Ascending aorta (tissue), 2 donors: ENCODE data around the gene PPP3CB. TPM values are rescaled to one million over a fixed set of nuclear protein-coding genes. Genes with fewer than 3 reads are reported as not detected.

ENCODE experiments used
- DNase-seq, 2 donors: peaks; one replicate each; pipeline ENCODE4 v3.0.0-alpha.2; 2019; ENCODE audit warnings: low spot score in 2 of 2
- H3K27ac ChIP-seq, 2 donors: fragments of 200-600 bp; sonication (generic); one replicate each; pipeline ENCODE4 v1.5.1; 2016 to 2017; ENCODE audit warnings: mild to moderate bottlenecking in 1 of 2
- H3K27me3 ChIP-seq: fragments of 200-600 bp; sonication (generic); one replicate; pipeline ENCODE4 v1.5.1; 2017
- H3K36me3 ChIP-seq, 2 donors: fragments of 200-600 bp; sonication (generic); one replicate each; pipeline ENCODE4 v1.5.1; 2016
- H3K4me1 ChIP-seq, 2 donors: fragments of 200-600 bp; sonication (generic); one replicate each; pipeline ENCODE4 v1.5.1; 2016 to 2017; ENCODE audit warnings: mild to moderate bottlenecking in 1 of 2
- H3K4me3 ChIP-seq, 2 donors: fragments of 200-600 bp; sonication (generic); one replicate each; pipeline ENCODE4 v1.5.1; 2016 to 2017; ENCODE audit warnings: mild to moderate bottlenecking in 1 of 2
- H3K9me3 ChIP-seq, 2 donors: fragments of 200-600 bp; sonication (generic); one replicate each; pipeline ENCODE4 v1.5.1; 2016
- intact Hi-C: fragments of 100-400 bp; cut with DNase I; formaldehyde crosslinking; loops from one replicate; pipeline ENCODE4 v1.15.1; 2023
- total RNA-seq: library from RNA; depleted of rRNA; stranded (reverse); fragments of >200 nt; gene quantifications from one replicate; pipeline ENCODE4 v1.1.0, GENCODE V29; 2016
- TF ChIP-seq, protein P1 (sequence below), 3 experiments: fragments of 200-600 bp in 2 of 3; fragments of 450-650 bp in 1 of 3; sonication (generic) in 2 of 3; IDR thresholded peaks; one replicate each; pipeline ENCODE4 v1.5.1; 2016 to 2019; ENCODE audit warnings: antibody characterized with exemption in 3 of 3, mild to moderate bottlenecking in 1 of 3, moderate library complexity in 1 of 3

PPP3CB gene
- total RNA-seq, 1 donor from 2014 or later = 23.0 TPM

DNA sequence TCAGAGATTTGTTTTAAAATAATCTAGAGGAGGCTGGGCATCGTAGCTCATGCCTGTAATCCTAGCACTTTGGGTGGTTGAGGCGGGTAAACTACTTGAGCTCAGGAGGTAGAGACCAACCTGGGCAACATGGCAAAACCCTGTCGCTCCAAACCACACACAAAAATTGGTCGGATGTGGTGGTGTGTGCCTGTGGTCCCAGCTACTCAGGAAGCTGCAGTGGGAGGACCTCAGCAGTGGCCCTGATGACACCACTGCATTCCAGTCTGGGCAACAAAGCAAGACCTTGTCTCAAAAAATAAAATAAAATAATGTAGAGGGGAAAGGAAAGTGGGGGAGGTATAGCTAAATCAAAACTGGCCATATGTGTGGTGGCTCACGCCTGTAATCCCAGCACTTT is 13.9 kb upstream of the PPP3CB start:
- Histone ChIP-seq H3K4me3 (no peak overlapping the region), H3K4me1 (no peaks in the 10 kb centered on the region), H3K27me3 (no peaks in the 10 kb centered on the region), H3K9me3 (no peaks in the 10 kb centered on the region), H3K27ac (no peak overlapping the region), H3K36me3 (peaks cover 0 to 22% of the 10 kb centered on the region in 2 donors)
- intact Hi-C loops = no loop called here
- no peak for DNase-seq
- TF ChIP-seq, protein P1, sequence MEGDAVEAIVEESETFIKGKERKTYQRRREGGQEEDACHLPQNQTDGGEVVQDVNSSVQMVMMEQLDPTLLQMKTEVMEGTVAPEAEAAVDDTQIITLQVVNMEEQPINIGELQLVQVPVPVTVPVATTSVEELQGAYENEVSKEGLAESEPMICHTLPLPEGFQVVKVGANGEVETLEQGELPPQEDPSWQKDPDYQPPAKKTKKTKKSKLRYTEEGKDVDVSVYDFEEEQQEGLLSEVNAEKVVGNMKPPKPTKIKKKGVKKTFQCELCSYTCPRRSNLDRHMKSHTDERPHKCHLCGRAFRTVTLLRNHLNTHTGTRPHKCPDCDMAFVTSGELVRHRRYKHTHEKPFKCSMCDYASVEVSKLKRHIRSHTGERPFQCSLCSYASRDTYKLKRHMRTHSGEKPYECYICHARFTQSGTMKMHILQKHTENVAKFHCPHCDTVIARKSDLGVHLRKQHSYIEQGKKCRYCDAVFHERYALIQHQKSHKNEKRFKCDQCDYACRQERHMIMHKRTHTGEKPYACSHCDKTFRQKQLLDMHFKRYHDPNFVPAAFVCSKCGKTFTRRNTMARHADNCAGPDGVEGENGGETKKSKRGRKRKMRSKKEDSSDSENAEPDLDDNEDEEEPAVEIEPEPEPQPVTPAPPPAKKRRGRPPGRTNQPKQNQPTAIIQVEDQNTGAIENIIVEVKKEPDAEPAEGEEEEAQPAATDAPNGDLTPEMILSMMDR (IDR thresholded peaks at IDR 0.05) = no peak

DNA sequence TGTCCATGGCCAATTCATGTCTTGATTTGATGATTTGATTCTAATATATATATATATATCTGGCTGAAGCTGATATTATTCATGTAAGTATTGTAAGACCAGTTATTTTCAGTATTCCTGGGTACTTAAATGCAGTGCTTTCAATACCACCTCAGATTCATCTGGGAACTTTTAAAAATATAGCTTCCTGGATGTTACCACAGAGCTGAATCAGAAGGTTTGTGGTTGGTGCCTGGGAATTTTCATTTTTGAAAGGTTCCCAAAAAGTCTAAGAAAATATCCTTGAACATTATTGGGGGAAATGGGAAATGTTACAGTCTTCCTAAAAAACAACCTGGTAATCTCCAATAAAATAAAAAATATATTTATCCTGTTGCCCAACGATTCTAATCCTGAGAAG is 10.7 kb upstream of the PPP3CB start:
- TF ChIP-seq, protein P1 (IDR thresholded peaks at IDR 0.05) = no peak
- Histone ChIP-seq H3K4me1 (no peaks in the 10 kb centered on the region), H3K36me3 (peaks cover 9 to 25% of the 10 kb centered on the region in 2 donors), H3K9me3 (no peaks in the 10 kb centered on the region), H3K4me3 (no peak overlapping the region), H3K27me3 (no peaks in the 10 kb centered on the region), H3K27ac (no peak overlapping the region)
- DNase-seq = no peak
- intact Hi-C loops = no loop called here

DNA sequence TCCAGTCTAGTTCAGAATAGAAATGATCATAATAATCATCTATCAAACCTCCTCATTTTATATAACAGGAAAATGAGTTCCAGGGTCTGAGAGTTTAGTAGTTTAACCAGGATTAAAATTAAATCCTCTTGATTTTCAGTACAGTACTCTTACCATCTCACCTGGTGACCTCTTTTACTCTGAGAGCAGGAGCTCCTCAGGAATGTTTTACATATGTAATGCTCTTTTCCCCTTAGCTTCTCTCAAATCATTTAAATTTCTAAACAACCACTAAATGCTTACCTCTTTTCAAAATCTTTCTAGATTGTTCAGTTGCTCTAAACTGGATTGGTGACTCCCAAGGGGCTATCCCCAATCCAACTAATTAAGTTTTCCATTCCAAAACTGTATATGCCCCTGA is 10.2 kb upstream of the PPP3CB start:
- H3K4me1 ChIP-seq = no peaks in the 10 kb centered on the region
- intact Hi-C loops = no loop called here
- TF ChIP-seq, protein P1 (IDR thresholded peaks at IDR 0.05) = no peak
- no peak overlapping the region for H3K27ac ChIP-seq
- no peak for DNase-seq
- no peaks in the 10 kb centered on the region for H3K27me3 ChIP-seq
- H3K9me3 ChIP-seq = no peaks in the 10 kb centered on the region
- peaks cover 9 to 25% of the 10 kb centered on the region in 2 donors for H3K36me3 ChIP-seq
- H3K4me3 ChIP-seq = no peak overlapping the region

DNA sequence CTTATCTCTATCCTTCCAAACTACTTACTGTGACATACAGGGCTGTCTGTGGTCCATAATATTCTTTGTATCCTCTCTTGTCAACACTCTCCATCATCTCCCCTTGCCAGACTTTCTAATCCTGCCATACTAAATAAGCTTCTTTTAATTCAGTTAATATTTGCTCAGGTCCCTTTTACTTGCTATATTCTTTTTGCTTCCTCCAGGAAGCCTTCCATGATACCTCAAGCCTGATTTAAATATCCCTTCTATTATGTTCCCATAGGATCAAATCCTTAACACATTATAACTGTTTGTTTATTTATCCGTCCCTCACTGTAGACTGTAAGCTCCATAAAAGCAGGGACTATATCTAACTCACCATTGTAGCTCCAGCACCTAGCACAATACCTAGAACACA is 7.2 kb upstream of the PPP3CB start:
- no peak overlapping the region for H3K4me3 ChIP-seq
- TF ChIP-seq, protein P1 (IDR thresholded peaks at IDR 0.05) = no peak
- no peaks in the 10 kb centered on the region for H3K9me3 ChIP-seq
- intact Hi-C loops = no loop called here
- no peak overlapping the region for H3K27ac ChIP-seq
- peaks cover 25 to 43% of the 10 kb centered on the region in 2 donors for H3K36me3 ChIP-seq
- no peaks in the 10 kb centered on the region for H3K27me3 ChIP-seq
- DNase-seq = no peak
- no peaks in the 10 kb centered on the region for H3K4me1 ChIP-seq

DNA sequence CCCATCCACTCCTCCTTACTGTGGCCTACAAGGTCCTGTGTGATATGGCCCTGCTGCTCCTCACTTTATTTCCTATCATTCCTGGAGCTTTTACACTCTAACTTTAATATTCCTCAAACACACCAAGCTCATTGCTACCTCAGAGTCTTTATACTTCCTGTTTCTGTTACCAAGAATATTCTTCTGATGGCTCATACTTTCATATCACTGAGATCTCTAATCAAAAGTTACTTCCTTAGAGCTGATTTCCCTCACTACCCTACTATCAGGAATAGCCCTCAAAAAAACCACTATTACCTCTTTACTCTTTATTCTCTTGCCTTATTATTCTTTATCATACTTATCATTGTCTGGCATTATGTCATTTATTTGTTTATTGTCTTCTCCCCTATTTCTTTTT is 5.8 kb upstream of the PPP3CB start:
- Histone ChIP-seq H3K9me3 (no peaks in the 10 kb centered on the region), H3K27ac (no peak overlapping the region), H3K27me3 (no peaks in the 10 kb centered on the region), H3K36me3 (peaks cover 25 to 43% of the 10 kb centered on the region in 2 donors), H3K4me1 (peaks cover 0 to 3% of the 10 kb centered on the region in 2 donors), H3K4me3 (no peak overlapping the region)
- intact Hi-C loops = no loop called here
- TF ChIP-seq, protein P1 (IDR thresholded peaks at IDR 0.05) = no peak
- no peak for DNase-seq

DNA sequence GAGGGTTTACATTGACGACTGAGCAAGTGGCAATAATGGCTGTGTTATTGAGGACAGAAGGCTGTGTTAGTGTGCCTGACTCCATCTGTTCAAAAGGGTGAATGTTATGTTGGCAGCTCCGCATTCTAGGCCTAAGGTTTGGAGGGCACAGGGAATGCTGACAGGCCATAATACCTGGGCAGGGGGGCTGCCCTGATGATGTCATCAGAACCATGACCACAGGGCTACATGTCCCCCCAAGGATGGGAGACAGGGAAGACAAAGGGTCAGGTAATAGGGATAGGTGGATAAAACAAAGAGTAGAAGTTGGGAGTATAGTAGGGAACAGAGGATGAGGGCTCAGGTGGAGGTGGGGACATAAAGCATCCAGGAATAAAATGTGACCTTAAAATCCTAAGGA is 1.8 kb upstream of the PPP3CB start:
- no peaks in the 10 kb centered on the region for H3K9me3 ChIP-seq
- H3K4me3 ChIP-seq = no peak overlapping the region
- intact Hi-C loops = loop anchor here (5.0 kb wide), 1 partner anchor 245 kb away; the partner anchor contains the start of gene MRPS16
- peaks cover 16 to 20% of the 10 kb centered on the region in 2 donors for H3K36me3 ChIP-seq
- H3K27me3 ChIP-seq = no peaks in the 10 kb centered on the region
- DNase-seq = no peak
- no peak overlapping the region for H3K27ac ChIP-seq
- peaks cover 6 to 17% of the 10 kb centered on the region in 2 donors for H3K4me1 ChIP-seq
- TF ChIP-seq, protein P1 (IDR thresholded peaks at IDR 0.05) = no peak
